ENCODE measurements around the gene TXNDC11. TPM values are rescaled to one million over a fixed set of nuclear protein-coding genes. Genes with fewer than 3 reads are reported as not detected.
A peak's percentile ranks its signal among the peaks of the same experiment; 100 is the strongest.

The TXNDC11 gene
- total and polyA plus RNA-seq, 10 of the 15 experiments (the other 5 are each of a cell fraction or from before 2014, with no cell fraction given) = 1.7 to 86.7 (median 54.4) TPM

- FAIRE-seq (no peak), ATAC-seq (peak; percentile 4; the same call in 2 of the 3 replicates), DNase-seq (ENCODE audit: low read depth, low spot score) (no peak)
- 0% methylated on average over 9 of the region's 97 CpGs for WGBS (ENCODE audit: insufficient coverage, insufficient replicate concordance, low lambda C conversion rate, missing lambda C conversion rate)
- H3K9me3 ChIP-seq (replicated peaks; ENCODE audit: control insufficient read depth, insufficient read depth, low read length) = no peaks in the 10 kb centered on the region
- RAD21 ChIA-PET (ENCODE audit: unreplicated experiment) = interaction anchor here (0.6 to 3.1 kb wide), 18 partner anchors 9 to 245 kb away, joined by 3 to 34 read pairs (median 5); partner anchors contain the start of genes LITAF, TXNDC11 and ZC3H7A
- intact Hi-C loops (cut with micrococcal nuclease; ENCODE audit: unreplicated experiment) = loop anchor here (2.0 kb wide), 1 partner anchor 70 kb away; no protein-coding TSS in a partner anchor
- POLR2A ChIA-PET = interaction anchor here (0.6 to 7.1 kb wide), 14 partner anchors 12 to 722 kb away, joined by 3 to 75 read pairs (median 4); partner anchors contain the start of genes LITAF, TXNDC11 and ZC3H7A
- SMC1A ChIA-PET (ENCODE audit: uncharacterized antibody, unreplicated experiment) = interaction anchor here (1.0 to 4.8 kb wide), 10 partner anchors 10 to 114 kb away, joined by 3 to 43 read pairs (median 5); no protein-coding TSS in a partner anchor
- H3K36me3 ChIP-seq (ENCODE audit: control insufficient read depth in 2 of 2, insufficient read depth in 2 of 2, low read length in 1 of 2) = peaks cover 0 to 1% of the 10 kb centered on the region in 2 experiments; a peak in 1 of 4 replicates
- H3K4me2 ChIP-seq (ENCODE audit: control insufficient read depth, insufficient read depth) = peak overlapping the region; percentile 93
- H3K4me1 ChIP-seq (ENCODE audit: control insufficient read depth, insufficient read depth, low read length) = peaks cover 50% of the 10 kb centered on the region
- no TSS peak for BruUV-seq (replicated peaks)
- peak overlapping the region; percentile 59 for H3K4me3 ChIP-seq
- peak overlapping the region; percentile 88 for H3K27ac ChIP-seq (ENCODE audit: control insufficient read depth, insufficient read depth)
- CTCF ChIA-PET = interaction anchor here (0.7 to 1.8 kb wide), 12 partner anchors 11 to 262 kb away, joined by 3 to 12 read pairs (median 4); no protein-coding TSS in a partner anchor
- H2AFZ ChIP-seq (ENCODE audit: control insufficient read depth, low read depth, low read length) = no peak overlapping the region
- H3K79me2 ChIP-seq (ENCODE audit: control insufficient read depth, insufficient read depth, low read length) = peaks cover 48% of the 10 kb centered on the region
- in situ Hi-C loops (cut with MboI) = loop anchor here (25.0 kb wide), 1 partner anchor 706 kb away; no protein-coding TSS in a partner anchor
- TF ChIP-seq POLR2A (IDR thresholded peaks at IDR 0.05; ENCODE audit: low read depth, low read length) = peak; percentile 13; the same call in 1 of the 2 replicates
- TF ChIP-seq, protein P1, sequence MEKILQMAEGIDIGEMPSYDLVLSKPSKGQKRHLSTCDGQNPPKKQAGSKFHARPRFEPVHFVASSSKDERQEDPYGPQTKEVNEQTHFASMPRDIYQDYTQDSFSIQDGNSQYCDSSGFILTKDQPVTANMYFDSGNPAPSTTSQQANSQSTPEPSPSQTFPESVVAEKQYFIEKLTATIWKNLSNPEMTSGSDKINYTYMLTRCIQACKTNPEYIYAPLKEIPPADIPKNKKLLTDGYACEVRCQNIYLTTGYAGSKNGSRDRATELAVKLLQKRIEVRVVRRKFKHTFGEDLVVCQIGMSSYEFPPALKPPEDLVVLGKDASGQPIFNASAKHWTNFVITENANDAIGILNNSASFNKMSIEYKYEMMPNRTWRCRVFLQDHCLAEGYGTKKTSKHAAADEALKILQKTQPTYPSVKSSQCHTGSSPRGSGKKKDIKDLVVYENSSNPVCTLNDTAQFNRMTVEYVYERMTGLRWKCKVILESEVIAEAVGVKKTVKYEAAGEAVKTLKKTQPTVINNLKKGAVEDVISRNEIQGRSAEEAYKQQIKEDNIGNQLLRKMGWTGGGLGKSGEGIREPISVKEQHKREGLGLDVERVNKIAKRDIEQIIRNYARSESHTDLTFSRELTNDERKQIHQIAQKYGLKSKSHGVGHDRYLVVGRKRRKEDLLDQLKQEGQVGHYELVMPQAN (conservative IDR thresholded peaks at IDR 0.05) = peak; percentile 11
- TF ChIP-seq GATAD2B (conservative IDR thresholded peaks at IDR 0.05; ENCODE audit: low read depth) = 0 out of 2 replicates have a peak, but pooled peaks have one; percentile 25
- TF ChIP-seq BHLHE40 (IDR thresholded peaks at IDR 0.05; ENCODE audit: borderline replicate concordance in 1 of 2, low read depth in 2 of 2, low read length in 1 of 2) = peak in 1 of 2 experiments; percentile 15; a peak in 1 of 4 replicates
- TF ChIP-seq, protein P2, sequence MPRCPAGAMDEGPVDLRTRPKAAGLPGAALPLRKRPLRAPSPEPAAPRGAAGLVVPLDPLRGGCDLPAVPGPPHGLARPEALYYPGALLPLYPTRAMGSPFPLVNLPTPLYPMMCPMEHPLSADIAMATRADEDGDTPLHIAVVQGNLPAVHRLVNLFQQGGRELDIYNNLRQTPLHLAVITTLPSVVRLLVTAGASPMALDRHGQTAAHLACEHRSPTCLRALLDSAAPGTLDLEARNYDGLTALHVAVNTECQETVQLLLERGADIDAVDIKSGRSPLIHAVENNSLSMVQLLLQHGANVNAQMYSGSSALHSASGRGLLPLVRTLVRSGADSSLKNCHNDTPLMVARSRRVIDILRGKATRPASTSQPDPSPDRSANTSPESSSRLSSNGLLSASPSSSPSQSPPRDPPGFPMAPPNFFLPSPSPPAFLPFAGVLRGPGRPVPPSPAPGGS (IDR thresholded peaks at IDR 0.05; ENCODE audit: borderline replicate concordance, insufficient read depth, low read depth, low read length, poor library complexity, severe bottlenecking) = no peak
- TF ChIP-seq BACH1 (IDR thresholded peaks at IDR 0.05; ENCODE audit: borderline replicate concordance) = peak; percentile 50; the same call in 1 of the 2 replicates
- TF ChIP-seq ESRRA (IDR thresholded peaks at IDR 0.05; ENCODE audit: low read length) = no peak
- peak in 1 of 2 experiments; percentile 74; a peak in 2 of 3 replicates for TF ChIP-seq EGR1 (IDR thresholded peaks at IDR 0.05; ENCODE audit: borderline replicate concordance in 1 of 2, low read depth in 2 of 2, low read length in 2 of 2)
- no peak for TF ChIP-seq HDGF (IDR thresholded peaks at IDR 0.05)
- TF ChIP-seq LARP7 (IDR thresholded peaks at IDR 0.05) = 0 out of 2 replicates have a peak, but pooled peaks have one; percentile 40
- TF ChIP-seq, protein P3, sequence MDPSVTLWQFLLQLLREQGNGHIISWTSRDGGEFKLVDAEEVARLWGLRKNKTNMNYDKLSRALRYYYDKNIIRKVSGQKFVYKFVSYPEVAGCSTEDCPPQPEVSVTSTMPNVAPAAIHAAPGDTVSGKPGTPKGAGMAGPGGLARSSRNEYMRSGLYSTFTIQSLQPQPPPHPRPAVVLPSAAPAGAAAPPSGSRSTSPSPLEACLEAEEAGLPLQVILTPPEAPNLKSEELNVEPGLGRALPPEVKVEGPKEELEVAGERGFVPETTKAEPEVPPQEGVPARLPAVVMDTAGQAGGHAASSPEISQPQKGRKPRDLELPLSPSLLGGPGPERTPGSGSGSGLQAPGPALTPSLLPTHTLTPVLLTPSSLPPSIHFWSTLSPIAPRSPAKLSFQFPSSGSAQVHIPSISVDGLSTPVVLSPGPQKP (IDR thresholded peaks at IDR 0.05; ENCODE audit: low read depth, low read length) = no peak
- peaks cover 4% of the 10 kb centered on the region; the same call in 1 of the 2 replicates for H4K20me1 ChIP-seq (ENCODE audit: control insufficient read depth, insufficient read depth)
- no peaks in the 10 kb centered on the region for H3K27me3 ChIP-seq (replicated peaks in 1 of 2; ENCODE audit: control insufficient read depth in 2 of 2, insufficient read depth in 2 of 2, low read length in 1 of 2)
- peak overlapping the region; percentile 57 for H3K9ac ChIP-seq (ENCODE audit: control insufficient read depth, insufficient read depth, low read length)
These were observed 73.9 kb downstream of the TXNDC11 start for GRCh38 chr16:11668623-11669379.
